Activated T-cell treated with anti-CD3 and anti-CD28 coated beads, Interleukin-2, amount 50 U/mL, for 48 hours (primary cell): ENCODE results near the gene TMEM223.
"Not testable (repeated sequence)": the region's sequence is repeated elsewhere in the genome, so short reads cannot be mapped to it uniquely, and the experiment has no call there.

ENCODE experiments used
- DNase-seq, 2 experiments: peaks; one replicate each; pipeline ENCODE4 v3.0.0-alpha.2; 2020

Gene TMEM223

GRCh38 chr11:62791501-62792201 is at the start of gene TMEM223:
TMEM223 (minus strand) TSS chr11:62792006; CDS start chr11:62791994, 12 bp downstream.
- peak; percentile 94 for DNase-seq

- peak; percentile 88 to 90 for DNase-seq
Observed at GRCh38 chr11:62840721-62841360, 49.0 kb upstream of the TMEM223 start.

- DNase-seq = peak; percentile 91 to 92
Observed at GRCh38 chr11:62839050-62839945, 47.5 kb upstream of the TMEM223 start, which contains the start of gene WDR74. WDR74 (minus strand) TSS chr11:62839590; CDS start chr11:62839570, 20 bp downstream.

GRCh38 chr11:62835336-62835735 is 43.5 kb upstream of the TMEM223 start:
- no peak for DNase-seq

- DNase-seq = peak in 1 of 2 experiments; percentile 45
Observed at GRCh38 chr11:62832336-62833234, 40.8 kb upstream of the TMEM223 start, which contains the start of gene TEX54. TEX54 (minus strand) TSS chr11:62832841.

GRCh38 chr11:62831520-62832335 is 39.9 kb upstream of the TMEM223 start, which contains the start of gene STX5:
STX5 (minus strand) TSS chr11:62832051; CDS start chr11:62831243, 808 bp downstream.
- peak; percentile 100 for DNase-seq

GRCh38 chr11:62830904-62831519 is 39.2 kb upstream of the TMEM223 start:
- no peak for DNase-seq

GRCh38 chr11:62828130-62828529 is 36.3 kb upstream of the TMEM223 start:
- not testable (repeated sequence) for DNase-seq

- DNase-seq = no peak
Observed at GRCh38 chr11:62823677-62824076, 31.9 kb upstream of the TMEM223 start.

GRCh38 chr11:62817129-62817528 is 25.3 kb upstream of the TMEM223 start:
- DNase-seq = no peak

- no peak for DNase-seq
Observed at GRCh38 chr11:62816557-62816956, 24.8 kb upstream of the TMEM223 start.

- DNase-seq = no peak
Observed at GRCh38 chr11:62811659-62812058, 19.9 kb upstream of the TMEM223 start.

GRCh38 chr11:62810748-62811147 is 18.9 kb upstream of the TMEM223 start:
- no peak for DNase-seq

GRCh38 chr11:62806611-62807121 is 14.9 kb upstream of the TMEM223 start:
- no peak for DNase-seq

- DNase-seq = peak; percentile 56 to 62
Observed at GRCh38 chr11:62805961-62806441, 14.2 kb upstream of the TMEM223 start.

GRCh38 chr11:62805076-62805892 is 13.5 kb upstream of the TMEM223 start, which contains the start of gene NXF1:
NXF1 (minus strand) TSS chr11:62805440; CDS start chr11:62805356, 84 bp downstream.
- peak; percentile 98 for DNase-seq

- DNase-seq = peak in 1 of 2 experiments; percentile 67
Observed at GRCh38 chr11:62804310-62805075, 12.7 kb upstream of the TMEM223 start.

- DNase-seq = no peak
Observed at GRCh38 chr11:62801071-62801470, 9.3 kb upstream of the TMEM223 start.
